ENCODE results near the gene GTF2H4.

GRCh38 chr6:30913721-30914075, 5.7 kb downstream of the GTF2H4 start:
- TF ChIP-seq CTCF (IDR thresholded peaks at IDR 0.05; ENCODE audit: poor library complexity) (no peak), EZH2 (IDR thresholded peaks at IDR 0.05; ENCODE audit: borderline replicate concordance) (no peak), EZH2phosphoT487 (IDR thresholded peaks at IDR 0.05; ENCODE audit: low read depth, severe bottlenecking, unreplicated experiment) (no peak)

Data from hepatocyte (in vitro differentiated cells).